Measurements from ENCODE around the gene MDC1.

Gene MDC1

DNA sequence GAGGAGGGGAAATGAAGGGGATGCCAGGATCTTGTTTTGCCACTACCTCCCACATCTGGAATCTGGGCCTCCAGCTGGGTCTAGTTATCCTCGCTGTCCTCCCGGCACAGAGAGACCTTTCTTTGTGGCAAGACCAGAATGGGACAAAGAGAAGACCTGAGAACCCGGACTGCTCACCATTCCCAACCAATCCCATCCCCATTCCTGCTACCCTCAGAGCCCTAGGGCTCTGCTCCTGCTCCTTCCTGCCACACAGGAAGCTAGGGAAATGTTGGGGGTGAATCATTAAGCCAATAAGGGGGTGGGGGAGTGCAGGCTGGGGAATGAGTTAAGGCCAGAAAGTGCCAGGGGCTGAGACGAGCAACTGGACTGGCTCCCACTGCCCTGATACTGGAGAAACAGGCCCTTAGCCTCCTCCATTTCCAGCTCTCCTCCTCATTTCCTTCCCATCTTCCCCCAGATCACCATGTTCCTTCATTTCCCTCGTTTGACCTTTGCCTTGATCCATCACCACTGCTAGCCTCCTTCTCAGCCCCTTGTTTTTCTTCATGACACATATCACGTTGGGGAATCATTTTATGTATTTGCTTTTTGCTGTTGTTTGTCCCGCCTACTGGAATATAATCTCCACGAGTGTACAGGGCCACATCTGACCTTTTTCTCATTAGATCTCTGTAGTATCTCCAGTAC lies 31.9 kb upstream of the MDC1 start:
- DNase-seq (ENCODE audit: low spot score) = no peak

DNA sequence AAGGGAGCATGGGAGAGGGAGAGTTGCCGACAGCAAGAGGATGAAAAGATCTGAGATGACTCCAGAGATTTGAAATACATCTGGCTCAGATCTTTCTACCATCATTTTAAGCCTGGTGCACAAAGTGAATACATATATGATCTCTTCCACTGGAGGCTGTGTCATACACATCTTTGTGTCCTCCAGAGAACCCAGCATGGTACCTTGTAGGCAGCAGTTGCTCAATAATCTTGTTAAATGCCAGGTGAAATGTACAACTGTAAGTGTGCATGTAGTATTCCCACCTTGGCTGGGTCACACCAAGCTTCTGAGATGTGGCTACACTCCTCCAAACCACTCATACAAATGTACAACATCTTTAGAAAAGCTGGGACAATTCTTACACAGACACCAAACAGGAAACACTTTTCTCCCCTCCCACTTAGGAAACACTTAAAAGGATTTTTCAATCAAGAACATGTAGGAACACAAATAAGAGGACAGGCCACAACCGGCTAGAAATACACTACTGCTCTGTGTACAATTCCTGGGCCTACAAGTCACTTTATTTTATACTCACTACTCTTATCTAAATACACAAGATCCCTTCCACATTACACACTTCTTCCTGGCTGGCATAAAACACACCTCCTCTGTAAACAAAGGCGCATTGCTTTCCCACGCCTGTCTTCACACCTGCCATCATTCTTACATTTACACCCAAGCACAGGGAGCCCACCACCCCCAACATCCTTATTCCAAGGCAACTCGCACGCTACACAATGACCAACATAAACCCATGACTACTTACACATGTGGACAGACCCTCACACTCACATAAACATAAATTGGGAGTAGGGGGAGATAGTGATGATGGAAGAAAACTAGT lies 31.1 kb upstream of the MDC1 start:
- no peak for DNase-seq (ENCODE audit: low spot score)

DNA sequence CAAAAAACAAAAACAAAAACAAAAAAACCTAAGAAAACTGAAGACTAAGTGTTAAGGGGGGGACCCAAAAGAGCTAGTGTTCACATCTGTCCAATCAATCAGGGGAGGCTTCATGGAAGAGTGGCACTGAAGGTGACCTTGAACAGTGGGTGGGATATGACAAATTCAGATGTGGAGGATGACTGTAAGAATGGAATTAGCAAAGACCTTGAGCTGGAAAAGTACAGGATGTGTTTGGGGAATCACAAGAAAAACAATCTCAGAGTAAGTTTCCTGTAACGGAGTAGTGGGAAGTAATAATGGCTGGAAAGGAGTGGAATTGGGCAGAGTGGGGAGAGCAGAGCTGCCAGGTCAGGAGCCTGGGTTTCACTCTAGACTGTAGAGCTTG lies 30.2 kb upstream of the MDC1 start:
- DNase-seq (ENCODE audit: low spot score) = no peak

DNA sequence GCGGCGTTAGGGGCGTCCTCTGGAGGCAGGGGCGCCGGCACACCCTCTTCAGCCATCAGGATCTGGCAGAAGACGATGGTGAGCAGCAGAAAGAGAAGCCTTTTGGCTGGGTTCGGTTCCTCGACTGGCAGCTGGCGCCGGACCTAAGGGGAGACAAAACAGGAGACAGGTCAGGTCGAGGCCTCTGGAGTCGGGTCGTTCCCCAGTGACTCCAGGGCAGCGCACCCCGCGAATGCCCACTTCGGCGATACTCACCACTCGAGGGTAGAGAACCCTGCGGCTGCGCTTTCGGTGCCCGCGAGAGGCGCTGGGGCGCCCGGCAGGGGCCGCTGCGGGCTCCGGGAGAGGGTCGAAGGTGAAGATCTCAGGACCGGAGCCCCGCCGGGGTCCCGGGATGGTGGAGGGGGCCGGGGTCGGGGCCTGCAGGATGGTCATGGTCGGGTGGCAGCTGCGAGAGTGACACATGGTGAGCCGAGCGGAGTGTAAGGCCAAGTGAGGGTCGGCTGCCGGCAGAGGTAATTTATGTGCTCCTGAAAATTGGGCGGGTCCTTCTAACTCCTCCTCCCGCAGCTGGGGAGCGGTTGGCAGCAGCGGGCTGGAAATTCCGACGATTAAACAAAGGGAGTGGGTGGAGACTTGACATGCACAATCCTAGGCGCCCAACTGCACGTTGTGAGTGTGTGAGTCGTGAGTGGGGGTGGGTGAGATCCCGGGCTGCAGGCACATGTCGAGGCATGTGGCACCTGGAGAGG lies 27.1 kb upstream of the MDC1 start, which contains the start of gene IER3:
Gene IER3, minus strand, starts transcription at position 494 of the 752 bp plus-strand sequence. Its CDS starts 29 bp downstream, at position 465.
- peak; percentile 75 for DNase-seq (ENCODE audit: low spot score)

DNA sequence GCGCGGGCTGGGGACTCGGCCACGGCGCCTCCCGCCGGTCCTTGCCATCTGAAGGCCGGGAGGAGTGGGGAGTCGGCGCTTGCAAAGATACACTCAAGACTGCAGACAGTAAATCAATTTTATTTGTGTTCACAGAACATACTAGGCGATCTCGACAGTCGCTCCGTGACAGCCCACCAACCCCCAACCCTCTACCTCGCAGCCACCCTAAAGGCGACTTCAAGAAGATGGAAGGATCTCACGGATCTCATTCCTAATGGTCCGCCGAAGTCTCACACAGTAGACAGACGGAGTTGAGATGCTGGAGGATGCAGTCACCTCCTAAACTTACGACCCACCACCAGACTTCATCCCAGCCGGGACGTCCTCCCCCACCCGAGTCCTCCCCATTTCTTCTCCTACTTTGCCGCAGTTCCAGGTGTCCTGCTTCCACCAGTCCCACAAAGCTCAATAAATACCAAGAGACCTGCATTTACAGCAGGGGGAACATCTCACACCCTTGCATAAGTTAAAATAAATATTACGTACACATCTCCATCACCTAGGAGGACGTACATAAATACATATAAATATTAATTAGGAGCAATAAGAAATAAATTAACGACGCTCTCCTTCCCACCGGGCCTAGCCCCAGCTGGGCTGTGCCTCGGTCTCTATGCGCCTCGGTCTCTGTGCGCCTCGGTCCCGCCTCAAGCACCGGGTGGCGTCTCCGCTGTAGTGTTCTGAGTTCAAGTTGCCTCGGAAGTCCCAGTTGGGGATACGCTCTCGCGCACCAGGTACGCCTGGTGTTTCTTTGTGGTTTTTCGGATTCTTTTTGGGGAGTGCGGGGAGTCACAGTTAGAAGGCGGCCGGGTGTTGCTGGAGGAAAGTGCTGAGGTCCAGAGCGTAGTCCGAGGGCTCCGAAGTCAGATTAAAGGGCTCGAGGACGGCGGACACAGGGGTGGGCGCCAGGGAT lies 26.3 kb upstream of the MDC1 start:
- DNase-seq (ENCODE audit: low spot score) = peak; percentile 46

DNA sequence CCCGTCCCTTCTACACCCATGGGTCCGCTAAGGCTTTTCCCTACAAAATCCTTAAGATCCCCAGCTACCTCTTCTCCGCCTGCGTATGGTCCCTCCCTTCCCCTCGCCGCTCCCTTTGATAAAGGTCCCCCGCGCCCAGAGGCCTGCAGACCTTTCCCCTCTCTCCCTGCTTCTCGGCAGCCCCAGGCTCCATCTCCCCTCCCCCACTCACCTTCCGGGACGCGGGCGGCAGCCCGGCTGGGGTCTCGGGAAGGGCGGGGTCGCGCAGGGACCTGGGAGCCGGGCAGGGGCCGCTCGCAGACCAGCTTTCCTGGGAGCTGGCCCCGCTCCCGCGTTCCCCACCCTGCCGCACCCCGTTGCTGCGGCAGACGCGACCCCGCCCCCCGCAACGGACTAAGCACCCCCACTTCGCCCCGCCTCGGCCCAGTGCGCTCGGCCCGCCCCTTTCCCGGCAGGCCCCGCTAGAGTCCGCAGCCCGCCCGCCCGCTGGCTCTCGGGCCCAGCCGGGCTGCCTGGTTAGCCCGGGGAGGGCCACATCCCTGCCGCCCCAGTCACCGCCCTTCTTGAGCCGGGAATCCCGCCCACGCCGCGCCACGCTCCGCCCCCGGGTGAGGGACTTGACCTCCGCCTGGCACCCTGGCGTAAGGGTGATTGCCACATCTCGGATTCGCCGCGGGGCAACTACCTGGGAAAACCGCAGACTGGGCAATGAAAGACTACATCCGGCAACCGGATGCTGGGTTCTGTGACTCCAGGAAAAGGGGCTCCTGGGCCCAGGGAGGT lies 25.4 kb upstream of the MDC1 start, which contains the start of gene FLOT1:
Gene FLOT1, minus strand, starts transcription at position 372 of the 783 bp plus-strand sequence. CDS start 498 bp downstream, outside the sequence.
- peak; percentile 89 for DNase-seq (ENCODE audit: low spot score)

DNA sequence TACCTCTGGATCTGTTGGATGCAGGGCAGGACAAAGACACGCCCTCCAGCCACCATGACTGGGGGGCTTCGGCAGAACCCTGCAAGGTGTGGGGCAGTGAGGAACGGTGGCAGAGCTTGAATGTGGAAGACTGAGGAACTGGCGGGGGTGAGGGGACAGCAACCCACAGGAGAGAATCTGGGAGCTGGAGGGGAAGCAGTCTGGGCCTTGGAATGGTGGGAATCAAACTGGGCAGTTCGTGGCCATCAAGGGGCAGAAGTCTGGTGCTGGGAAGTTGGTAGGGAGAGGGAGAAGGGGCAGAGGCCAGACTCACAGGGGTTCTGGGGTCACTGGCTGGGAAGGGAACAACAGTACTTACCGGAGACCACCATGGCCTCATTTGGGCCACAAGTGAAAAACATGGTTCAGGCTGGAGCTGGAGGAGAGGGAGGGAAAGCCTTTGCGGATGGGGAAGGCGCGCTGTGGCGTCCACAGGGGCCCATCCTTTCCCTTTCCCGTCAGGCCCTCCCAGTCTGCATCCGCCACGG lies 24.8 kb upstream of the MDC1 start:
- no peak for DNase-seq (ENCODE audit: low spot score)

DNA sequence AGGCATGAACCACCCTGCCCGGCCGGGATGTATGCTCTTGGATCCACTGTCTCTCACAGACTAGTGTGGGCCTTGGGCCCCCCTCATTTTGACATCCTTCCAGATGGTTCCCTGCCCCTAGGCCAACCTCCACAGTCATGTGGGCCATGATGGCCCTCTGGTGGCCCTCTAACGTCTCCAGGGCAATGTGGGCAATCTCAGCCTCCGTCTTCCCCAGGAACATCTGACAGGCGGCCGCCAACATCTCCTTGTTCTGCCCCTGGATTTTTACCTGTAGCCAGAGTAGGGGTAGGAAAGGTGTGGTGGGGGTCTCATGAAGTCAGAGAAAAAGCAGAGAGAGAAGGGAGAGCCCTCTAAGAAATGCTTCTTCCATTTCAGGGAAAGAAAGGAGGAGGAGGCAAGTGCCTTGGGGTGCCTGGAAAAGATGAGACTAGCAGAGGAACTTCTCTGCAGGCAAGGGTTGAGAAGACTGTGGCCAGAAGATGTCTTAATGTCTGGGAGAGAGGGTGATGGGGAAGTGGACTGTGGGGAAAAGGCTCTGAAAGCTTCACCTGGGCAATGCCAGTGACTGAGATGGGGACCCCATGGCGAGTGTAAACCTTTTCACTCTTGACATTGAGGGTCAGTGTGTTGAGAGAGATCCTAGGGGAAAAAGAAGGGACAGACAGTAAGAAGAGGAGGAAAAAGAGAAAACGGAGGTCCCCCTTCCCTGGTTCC lies 24.1 kb upstream of the MDC1 start:
- DNase-seq (ENCODE audit: low spot score) = no peak

DNA sequence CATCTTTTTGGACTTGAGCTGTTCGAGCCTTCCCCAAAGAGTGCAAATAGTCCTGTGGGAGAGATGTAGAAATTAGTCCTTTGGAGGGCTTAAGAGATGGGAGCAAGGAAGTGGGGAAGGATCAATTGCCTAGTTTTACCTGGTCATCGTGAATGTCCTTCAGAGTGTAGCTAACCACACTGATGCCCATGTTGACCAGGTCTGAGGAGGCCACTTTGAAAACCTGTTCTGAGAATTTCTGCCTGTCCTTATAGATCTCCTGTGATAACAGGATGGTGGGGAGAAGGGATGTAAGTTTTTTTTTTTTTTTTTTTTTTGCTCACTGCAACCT lies 23.4 kb upstream of the MDC1 start:
- DNase-seq (ENCODE audit: low spot score) = no peak

DNA sequence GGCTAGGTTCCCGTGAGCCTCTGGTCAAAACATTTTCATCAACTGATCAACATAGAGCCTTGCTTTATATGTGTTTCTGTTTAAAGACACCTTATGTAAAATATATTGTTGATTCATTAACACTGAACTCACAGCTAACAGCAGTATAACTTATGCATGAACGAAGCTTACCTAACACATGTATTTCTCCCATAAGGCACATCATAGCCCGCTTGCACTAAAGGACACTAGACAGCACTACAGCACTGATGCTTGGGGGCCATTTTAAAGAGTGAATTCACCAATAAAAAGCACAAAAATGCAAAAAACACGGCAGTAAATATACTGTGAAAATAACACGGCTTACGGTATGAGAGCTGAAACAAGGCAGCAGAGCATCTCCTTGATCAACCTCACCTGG lies 21.5 kb upstream of the MDC1 start:
- DNase-seq (ENCODE audit: low spot score) = no peak

DNA sequence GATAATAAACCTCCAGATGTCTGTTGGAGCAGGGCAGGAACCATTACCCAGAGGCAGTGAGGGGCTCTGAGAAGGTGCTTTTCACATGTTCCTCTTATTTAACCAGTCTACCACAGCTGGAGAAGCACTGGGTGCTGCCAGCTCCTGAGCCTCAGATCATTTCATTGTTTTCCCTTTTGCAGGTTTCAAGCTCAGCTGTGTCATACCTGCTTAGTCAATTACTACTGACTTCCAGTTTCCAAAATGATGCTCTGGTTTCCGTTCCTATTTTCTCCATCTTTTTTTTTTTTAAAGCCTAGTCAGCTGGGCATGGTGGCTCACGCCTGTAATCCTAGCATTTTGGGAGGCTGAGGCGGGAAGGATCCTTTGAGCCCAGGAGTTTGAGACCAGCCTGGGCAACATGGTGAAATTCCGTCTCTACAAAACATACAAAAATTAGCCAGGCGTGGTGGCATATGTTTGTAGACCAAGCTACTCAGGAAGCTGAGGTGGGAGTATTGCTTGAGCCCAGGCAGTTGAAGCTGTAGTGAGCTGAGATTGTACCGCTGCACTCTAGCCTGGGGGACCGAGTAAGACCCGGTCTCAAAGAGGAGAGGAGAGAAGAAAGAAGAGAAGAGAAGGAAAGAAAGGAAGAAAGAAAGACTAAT lies 18.7 kb upstream of the MDC1 start:
- no peak for DNase-seq (ENCODE audit: low spot score)

DNA sequence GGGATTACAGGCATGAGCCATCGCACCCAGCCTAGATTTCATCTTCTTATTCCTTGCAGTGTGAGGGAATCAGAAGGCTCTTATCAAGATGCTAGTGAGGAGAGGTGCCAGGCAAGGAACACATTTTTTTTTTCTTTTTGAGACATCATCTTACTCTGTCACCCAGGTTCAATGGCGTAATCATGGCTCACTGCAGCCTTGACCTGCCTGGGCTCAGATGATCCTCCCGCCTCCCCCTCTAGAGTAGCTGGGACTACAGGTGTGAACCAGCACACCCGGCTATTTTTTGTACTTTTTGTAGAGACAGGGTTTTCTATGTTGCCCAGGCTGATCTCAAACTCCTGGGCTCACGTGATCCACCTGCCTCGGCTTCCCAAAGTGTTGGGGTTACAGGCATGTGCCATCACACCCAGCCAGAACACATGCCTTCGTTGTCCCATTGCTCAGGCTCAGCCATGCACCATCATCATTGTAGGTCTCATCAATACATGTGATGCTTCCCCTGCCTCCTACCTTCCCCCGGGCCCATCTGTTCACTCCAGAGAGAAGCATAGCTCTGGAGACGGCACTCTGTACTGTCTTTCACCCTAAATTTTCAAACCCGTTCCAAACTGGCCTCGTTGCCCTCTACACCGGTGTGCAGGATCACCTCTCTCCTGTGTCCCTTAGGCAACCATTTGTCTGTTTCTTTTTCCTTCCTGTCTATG lies 15.3 kb upstream of the MDC1 start:
- no peak for DNase-seq (ENCODE audit: low spot score)

DNA sequence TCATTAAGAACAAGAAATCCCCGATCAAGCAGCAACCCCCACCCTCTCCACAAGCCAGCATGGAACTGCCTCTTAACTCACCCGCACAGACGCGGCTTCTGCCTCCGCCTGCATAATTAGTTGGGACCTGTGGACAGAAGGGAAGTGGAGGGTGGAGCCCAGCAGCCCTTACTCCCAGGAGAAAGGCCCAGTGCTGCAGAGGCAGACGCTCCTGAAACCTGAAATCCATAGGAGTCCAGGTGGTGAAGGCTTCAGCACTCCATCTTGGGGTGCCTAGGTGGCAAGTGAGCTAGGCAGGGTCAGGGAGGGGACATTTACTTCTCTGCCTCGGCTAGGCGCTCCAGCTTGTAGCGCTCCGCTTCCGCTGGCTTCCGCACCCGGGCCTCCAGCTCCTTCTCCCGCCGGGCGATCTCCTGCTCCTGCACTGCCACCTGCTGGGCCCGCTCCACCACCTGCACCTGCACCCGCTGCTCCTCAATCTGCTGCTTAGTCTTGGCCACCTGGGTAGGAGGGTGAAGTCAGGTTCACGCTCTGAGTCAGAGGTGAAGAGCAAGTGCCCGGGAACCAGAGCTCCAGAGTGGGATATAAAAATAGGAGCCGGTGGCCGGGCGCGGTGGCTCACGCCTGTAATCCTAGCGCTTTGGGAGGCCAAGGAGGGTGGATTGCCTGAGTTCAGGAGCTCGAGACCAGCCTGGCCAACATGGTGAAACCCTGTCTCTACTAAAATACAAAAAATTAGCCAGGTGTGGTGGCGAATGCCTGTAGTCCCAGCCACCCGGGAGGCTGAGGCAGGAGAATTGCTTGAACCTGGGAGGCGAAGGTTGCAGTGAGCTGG lies 13.7 kb upstream of the MDC1 start:
- DNase-seq (ENCODE audit: low spot score) = peak; percentile 79

DNA sequence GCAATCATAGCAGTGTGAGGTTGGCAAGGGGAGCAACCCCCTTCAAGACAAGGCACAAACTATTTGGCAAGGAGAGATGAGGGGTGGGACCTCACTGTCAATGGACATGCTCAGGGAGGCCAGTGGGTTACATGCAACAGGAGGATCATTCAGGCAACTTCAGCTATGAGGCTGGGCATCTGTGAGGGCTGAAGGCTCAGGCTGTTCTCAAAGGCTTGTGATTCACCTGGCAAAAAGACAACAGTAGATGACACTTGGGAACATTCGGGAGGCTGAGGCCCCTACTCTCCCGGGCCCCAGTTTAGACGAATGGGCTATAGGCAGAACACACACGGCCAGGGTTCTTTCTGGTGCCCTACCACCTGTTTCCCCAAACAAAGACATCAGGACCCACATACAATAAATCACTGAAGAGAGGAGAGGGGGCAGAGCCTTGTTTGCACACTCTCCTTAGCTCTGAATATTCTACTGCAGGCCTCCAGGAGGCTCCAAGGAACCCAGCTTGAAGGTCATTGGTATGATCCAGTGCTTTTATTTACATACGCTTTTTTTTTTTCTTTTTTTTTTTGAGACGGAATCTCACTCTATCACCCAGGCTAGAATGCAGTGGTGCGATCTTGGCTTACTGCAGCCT lies 11.0 kb upstream of the MDC1 start:
- no peak for DNase-seq (ENCODE audit: low spot score)

DNA sequence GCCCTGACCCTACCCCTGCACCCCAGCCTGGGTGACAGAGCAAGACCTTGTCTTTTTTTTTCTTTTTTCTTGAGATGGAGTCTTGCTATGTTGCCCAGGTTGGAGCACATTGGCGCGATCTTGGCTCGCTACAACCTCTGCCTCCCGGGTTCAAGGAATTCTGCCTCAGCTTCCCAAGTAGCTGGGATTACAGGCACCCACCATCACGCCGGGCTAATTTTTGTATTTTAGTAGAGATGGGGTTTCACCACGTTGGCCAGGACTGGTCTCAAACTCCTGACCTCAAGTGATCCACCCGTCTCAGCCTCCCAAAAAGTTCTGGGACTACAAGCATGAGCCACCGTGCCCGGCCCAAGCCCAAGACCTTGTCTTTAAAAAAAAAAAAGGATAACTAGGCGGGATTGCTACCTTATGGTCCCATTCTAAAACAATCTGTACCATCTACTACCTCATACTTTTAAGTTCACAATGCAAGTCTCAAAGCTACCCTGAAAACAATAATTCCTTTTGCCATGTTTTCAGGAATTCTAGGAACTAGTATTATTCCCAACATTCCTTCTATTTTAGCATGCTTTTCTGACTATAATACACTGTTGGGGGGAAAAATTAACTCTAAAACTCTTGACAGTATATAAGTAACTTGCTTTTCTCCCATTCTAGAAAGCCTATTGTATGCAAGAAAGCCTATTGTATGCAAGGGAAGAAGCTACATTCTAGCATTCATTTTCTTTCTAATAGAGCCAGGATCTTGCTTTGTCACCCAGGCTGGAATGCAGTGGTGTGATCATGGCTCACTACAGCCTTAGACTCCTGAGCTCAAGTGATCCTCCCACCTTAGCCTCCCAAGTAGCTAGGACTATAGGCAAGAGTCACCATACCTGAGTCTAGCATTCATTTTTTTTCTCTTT lies 9.7 kb upstream of the MDC1 start:
- DNase-seq (ENCODE audit: low spot score) = no peak

Data from germinal center (tissue), 1 donor.